NCI-H82 (cell line): ENCODE data around the gene BMAL2.
A peak's percentile ranks its signal among the peaks of the same experiment; 100 is the strongest.

ENCODE experiments used
- DNase-seq: peaks from one replicate; lab custom pipeline; 2025; lab: John Stamatoyannopoulos, UW

Gene BMAL2

GRCh38 chr12:27332714-27333402, at the start of gene BMAL2:
Gene BMAL2 (plus strand): TSS chr12:27332836. CDS start chr12:27333073, 237 bp downstream.
- peak; percentile 70 for DNase-seq

- DNase-seq, result no peak
Observed at GRCh38 chr12:27284021-27284420, 48.6 kb upstream of the BMAL2 start.

- DNase-seq, result no peak
Observed at GRCh38 chr12:27284751-27285150, 47.9 kb upstream of the BMAL2 start.

GRCh38 chr12:27285403-27285802, 47.2 kb upstream of the BMAL2 start:
- no peak for DNase-seq

- peak; percentile 32 for DNase-seq
Observed at GRCh38 chr12:27289414-27289813, 43.2 kb upstream of the BMAL2 start.

- peak; percentile 68 for DNase-seq
Observed at GRCh38 chr12:27290501-27291168, 42.0 kb upstream of the BMAL2 start.

- no peak for DNase-seq
Observed at GRCh38 chr12:27291862-27292261, 40.8 kb upstream of the BMAL2 start.

- DNase-seq, result no peak
Observed at GRCh38 chr12:27292718-27293117, 39.9 kb upstream of the BMAL2 start.

- no peak for DNase-seq
Observed at GRCh38 chr12:27293463-27293862, 39.2 kb upstream of the BMAL2 start.

- no peak for DNase-seq
Observed at GRCh38 chr12:27296674-27297073, 36.0 kb upstream of the BMAL2 start.

GRCh38 chr12:27297566-27297965, 35.1 kb upstream of the BMAL2 start:
- DNase-seq, result no peak

GRCh38 chr12:27299102-27299501, 33.5 kb upstream of the BMAL2 start:
- no peak for DNase-seq

- DNase-seq, result no peak
Observed at GRCh38 chr12:27300226-27300625, 32.4 kb upstream of the BMAL2 start.

GRCh38 chr12:27303139-27304111, 29.2 kb upstream of the BMAL2 start:
- DNase-seq, result no peak

GRCh38 chr12:27304856-27305255, 27.8 kb upstream of the BMAL2 start:
- no peak for DNase-seq

- DNase-seq, result peak; percentile 40
Observed at GRCh38 chr12:27305673-27306456, 26.8 kb upstream of the BMAL2 start.

GRCh38 chr12:27309293-27309994, 23.2 kb upstream of the BMAL2 start:
- DNase-seq, result no peak

GRCh38 chr12:27309995-27310315, 22.7 kb upstream of the BMAL2 start:
- DNase-seq, result peak; percentile 50

GRCh38 chr12:27316947-27317346, 15.7 kb upstream of the BMAL2 start:
- DNase-seq, result no peak

- DNase-seq, result no peak
Observed at GRCh38 chr12:27319409-27319808, 13.2 kb upstream of the BMAL2 start.

GRCh38 chr12:27319848-27320247, 12.8 kb upstream of the BMAL2 start:
- DNase-seq, result no peak
